WERI-Rb-1 (cell line): ENCODE measurements around the gene SLC35B2.

ENCODE experiments used
- DNase-seq: peaks from one replicate; pipeline ENCODE4 v3.0.0-alpha.2; 2020
- H3K27ac ChIP-seq: fragments of 250-450 bp; sonication (Bioruptor Pico); 2 replicates; pipeline ENCODE4 v1.5.1; 2020; ENCODE audit warnings: mild to moderate bottlenecking, moderate library complexity
- H3K27me3 ChIP-seq: fragments of 250-450 bp; sonication (Bioruptor Pico); 2 replicates; pipeline ENCODE4 v1.5.1; 2021; ENCODE audit warnings: mild to moderate bottlenecking, low read depth, moderate library complexity; ENCODE audit not compliant: insufficient read depth, severe bottlenecking
- H3K36me3 ChIP-seq: fragments of 250-450 bp; sonication (Bioruptor Pico); 2 replicates; pipeline ENCODE4 v1.5.1; 2020; ENCODE audit warnings: mild to moderate bottlenecking, moderate library complexity
- H3K4me3 ChIP-seq: 2 replicates; pipeline ENCODE4 v1.5.1; 2011; ENCODE audit warnings: low read depth, mild to moderate bottlenecking, control low read depth, low read length
- H3K9me3 ChIP-seq: fragments of 250-450 bp; sonication (Bioruptor Pico); 2 replicates; pipeline ENCODE4 v1.5.1; 2021; ENCODE audit warnings: mild to moderate bottlenecking, moderate library complexity; ENCODE audit not compliant: severe bottlenecking
- TF ChIP-seq, protein P1 (sequence below): IDR thresholded peaks from 2 replicates; pipeline ENCODE4 v1.5.1; 2011; ENCODE audit warnings: low read depth, mild to moderate bottlenecking, control low read depth, inconsistent platforms, low read length

SLC35B2 gene

GRCh38 chr6:44289726-44290260 is 32.5 kb upstream of the SLC35B2 start:
- H3K4me3 ChIP-seq: no peak overlapping the region
- H3K27ac ChIP-seq: no peak overlapping the region
- DNase-seq: no peak
- TF ChIP-seq, protein P1, sequence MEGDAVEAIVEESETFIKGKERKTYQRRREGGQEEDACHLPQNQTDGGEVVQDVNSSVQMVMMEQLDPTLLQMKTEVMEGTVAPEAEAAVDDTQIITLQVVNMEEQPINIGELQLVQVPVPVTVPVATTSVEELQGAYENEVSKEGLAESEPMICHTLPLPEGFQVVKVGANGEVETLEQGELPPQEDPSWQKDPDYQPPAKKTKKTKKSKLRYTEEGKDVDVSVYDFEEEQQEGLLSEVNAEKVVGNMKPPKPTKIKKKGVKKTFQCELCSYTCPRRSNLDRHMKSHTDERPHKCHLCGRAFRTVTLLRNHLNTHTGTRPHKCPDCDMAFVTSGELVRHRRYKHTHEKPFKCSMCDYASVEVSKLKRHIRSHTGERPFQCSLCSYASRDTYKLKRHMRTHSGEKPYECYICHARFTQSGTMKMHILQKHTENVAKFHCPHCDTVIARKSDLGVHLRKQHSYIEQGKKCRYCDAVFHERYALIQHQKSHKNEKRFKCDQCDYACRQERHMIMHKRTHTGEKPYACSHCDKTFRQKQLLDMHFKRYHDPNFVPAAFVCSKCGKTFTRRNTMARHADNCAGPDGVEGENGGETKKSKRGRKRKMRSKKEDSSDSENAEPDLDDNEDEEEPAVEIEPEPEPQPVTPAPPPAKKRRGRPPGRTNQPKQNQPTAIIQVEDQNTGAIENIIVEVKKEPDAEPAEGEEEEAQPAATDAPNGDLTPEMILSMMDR: no peak
- no peaks in the 10 kb centered on the region for H3K36me3 ChIP-seq
- H3K9me3 ChIP-seq: no peaks in the 10 kb centered on the region
- H3K27me3 ChIP-seq: no peaks in the 10 kb centered on the region

- Histone ChIP-seq H3K36me3 (no peaks in the 10 kb centered on the region), H3K4me3 (no peak overlapping the region), H3K27me3 (no peaks in the 10 kb centered on the region), H3K27ac (no peak overlapping the region), H3K9me3 (no peaks in the 10 kb centered on the region)
- no peak for DNase-seq
- TF ChIP-seq, protein P1: no peak
Measured at GRCh38 chr6:44286747-44287146, 29.4 kb upstream of the SLC35B2 start.

GRCh38 chr6:44286285-44286565 is 28.9 kb upstream of the SLC35B2 start:
- Histone ChIP-seq H3K36me3 (no peaks in the 10 kb centered on the region), H3K27ac (no peak overlapping the region), H3K9me3 (no peaks in the 10 kb centered on the region), H3K27me3 (no peaks in the 10 kb centered on the region), H3K4me3 (no peak overlapping the region)
- TF ChIP-seq, protein P1: no peak
- no peak for DNase-seq

GRCh38 chr6:44285552-44286284 is 28.4 kb upstream of the SLC35B2 start:
- no peaks in the 10 kb centered on the region for H3K9me3 ChIP-seq
- H3K4me3 ChIP-seq: no peak overlapping the region
- DNase-seq: no peak
- no peaks in the 10 kb centered on the region for H3K27me3 ChIP-seq
- H3K27ac ChIP-seq: no peak overlapping the region
- no peaks in the 10 kb centered on the region for H3K36me3 ChIP-seq
- TF ChIP-seq, protein P1: no peak

DNA sequence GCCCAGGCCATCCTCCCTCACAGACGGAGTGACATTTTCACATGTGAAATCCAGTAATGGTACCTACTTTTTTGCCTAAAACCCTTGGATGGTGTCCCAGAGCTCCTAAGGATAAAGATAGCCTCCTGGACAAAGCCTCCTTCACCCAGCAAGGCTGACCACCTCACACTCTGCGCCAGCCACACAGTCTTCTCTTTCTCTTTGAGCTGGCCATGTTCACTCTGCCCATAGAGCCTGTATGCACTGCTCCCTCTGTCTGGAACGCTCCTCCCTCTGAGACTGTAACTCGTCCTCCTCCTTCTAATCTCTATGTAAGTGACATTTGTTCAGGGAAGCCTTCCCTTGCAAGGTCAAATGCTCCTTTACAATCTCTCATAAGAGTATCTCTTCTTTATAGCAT is 27.5 kb upstream of the SLC35B2 start:
- no peaks in the 10 kb centered on the region for H3K27me3 ChIP-seq
- no peak for DNase-seq
- no peaks in the 10 kb centered on the region for H3K9me3 ChIP-seq
- H3K36me3 ChIP-seq: no peaks in the 10 kb centered on the region
- no peak overlapping the region for H3K27ac ChIP-seq
- TF ChIP-seq, protein P1: no peak
- H3K4me3 ChIP-seq: no peak overlapping the region

- Histone ChIP-seq H3K9me3 (no peaks in the 10 kb centered on the region), H3K27ac (no peak overlapping the region), H3K27me3 (no peaks in the 10 kb centered on the region), H3K4me3 (no peak overlapping the region), H3K36me3 (no peaks in the 10 kb centered on the region)
- no peak for DNase-seq
- TF ChIP-seq, protein P1: no peak
Measured at GRCh38 chr6:44284121-44284520, 26.8 kb upstream of the SLC35B2 start.
